Measurements from ENCODE around the gene SELENOO. TPM values are rescaled to one million over a fixed set of nuclear protein-coding genes. Genes with fewer than 3 reads are reported as not detected.
A peak's percentile ranks its signal among the peaks of the same experiment; 100 is the strongest.

Gene SELENOO
- total RNA-seq, 1 donor from 2014 or later = 17.6 TPM

DNA sequence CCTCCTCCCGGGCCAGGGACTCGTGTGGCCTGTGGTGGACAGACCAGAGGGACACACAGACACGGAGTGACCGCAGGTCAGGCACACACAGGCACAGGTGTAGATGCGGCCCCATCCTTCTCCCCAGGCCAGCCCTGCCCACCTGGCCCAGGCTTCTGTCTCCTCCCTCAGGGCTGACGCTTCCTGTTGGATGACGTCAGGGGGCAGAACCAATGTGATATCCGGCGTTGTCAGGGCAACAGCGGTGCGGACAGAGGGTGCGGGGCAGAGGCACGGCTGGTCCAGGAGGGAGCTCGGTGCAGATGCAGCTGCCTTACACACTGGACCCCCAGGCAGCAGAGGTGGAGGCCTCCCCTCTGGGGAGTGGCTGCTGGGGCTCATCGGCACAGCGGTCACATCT is 46.9 kb downstream of the SELENOO start:
- Histone ChIP-seq H3K36me3 (peaks cover 22% of the 10 kb centered on the region), H3K4me3 (no peak overlapping the region), H3K27ac (no peak overlapping the region), H3K9me3 (no peaks in the 10 kb centered on the region), H3K4me1 (peaks cover 31% of the 10 kb centered on the region), H3K27me3 (no peaks in the 10 kb centered on the region)
- intact Hi-C loops (cut with DNase I) = no loop called here
- ATAC-seq (no peak), DNase-seq (no peak)
- TF ChIP-seq, protein P1, sequence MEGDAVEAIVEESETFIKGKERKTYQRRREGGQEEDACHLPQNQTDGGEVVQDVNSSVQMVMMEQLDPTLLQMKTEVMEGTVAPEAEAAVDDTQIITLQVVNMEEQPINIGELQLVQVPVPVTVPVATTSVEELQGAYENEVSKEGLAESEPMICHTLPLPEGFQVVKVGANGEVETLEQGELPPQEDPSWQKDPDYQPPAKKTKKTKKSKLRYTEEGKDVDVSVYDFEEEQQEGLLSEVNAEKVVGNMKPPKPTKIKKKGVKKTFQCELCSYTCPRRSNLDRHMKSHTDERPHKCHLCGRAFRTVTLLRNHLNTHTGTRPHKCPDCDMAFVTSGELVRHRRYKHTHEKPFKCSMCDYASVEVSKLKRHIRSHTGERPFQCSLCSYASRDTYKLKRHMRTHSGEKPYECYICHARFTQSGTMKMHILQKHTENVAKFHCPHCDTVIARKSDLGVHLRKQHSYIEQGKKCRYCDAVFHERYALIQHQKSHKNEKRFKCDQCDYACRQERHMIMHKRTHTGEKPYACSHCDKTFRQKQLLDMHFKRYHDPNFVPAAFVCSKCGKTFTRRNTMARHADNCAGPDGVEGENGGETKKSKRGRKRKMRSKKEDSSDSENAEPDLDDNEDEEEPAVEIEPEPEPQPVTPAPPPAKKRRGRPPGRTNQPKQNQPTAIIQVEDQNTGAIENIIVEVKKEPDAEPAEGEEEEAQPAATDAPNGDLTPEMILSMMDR (IDR thresholded peaks at IDR 0.05) = no peak

DNA sequence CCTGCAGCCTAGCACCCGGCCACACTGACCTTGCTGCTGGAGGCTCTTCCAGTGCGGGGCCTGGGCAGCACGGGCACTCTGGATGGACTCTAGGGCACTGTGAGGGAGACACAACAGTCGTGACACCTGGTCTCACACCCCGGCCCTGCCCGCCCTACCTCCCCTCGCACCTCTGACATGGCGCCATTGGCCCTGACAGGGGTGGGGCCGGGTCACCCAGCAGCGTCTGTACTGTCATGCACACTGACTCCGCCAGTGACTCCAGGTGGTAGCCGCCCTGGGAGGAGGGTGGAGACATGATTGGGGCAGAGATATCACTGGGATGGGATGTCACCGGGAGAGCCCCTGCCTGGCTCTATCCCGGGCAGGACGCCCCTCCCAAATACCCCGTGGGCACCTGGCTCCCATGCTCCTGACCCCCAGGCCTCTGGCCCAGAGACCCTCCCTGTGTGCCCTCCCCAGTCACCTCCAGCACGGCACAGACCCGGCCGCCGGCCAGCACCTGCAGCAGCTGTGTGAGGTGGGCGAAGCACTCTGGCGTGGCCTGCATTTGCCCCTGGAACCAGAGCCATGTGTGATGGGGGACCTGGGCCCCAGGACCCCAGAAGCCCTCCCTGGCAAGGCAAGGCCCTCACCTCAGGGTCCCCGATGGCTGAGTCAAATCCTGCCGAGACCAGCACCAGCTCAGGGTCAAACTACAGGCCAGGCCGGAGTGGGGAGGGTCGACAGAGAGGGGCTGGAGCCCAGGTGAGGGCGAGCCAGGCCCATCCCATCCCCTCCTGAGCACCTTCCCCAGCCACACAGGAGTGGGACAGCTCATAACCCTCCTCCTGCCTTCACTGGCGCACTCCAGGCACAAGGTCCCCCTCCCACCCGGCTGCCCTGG is 47.6 kb downstream of the SELENOO start:
- Histone ChIP-seq H3K27ac (no peak overlapping the region), H3K36me3 (peaks cover 22% of the 10 kb centered on the region), H3K27me3 (no peaks in the 10 kb centered on the region), H3K4me3 (no peak overlapping the region), H3K9me3 (no peaks in the 10 kb centered on the region), H3K4me1 (peaks cover 25% of the 10 kb centered on the region)
- ATAC-seq (no peak), DNase-seq (no peak)
- intact Hi-C loops (cut with DNase I) = no loop called here
- TF ChIP-seq, protein P1 (IDR thresholded peaks at IDR 0.05) = no peak

DNA sequence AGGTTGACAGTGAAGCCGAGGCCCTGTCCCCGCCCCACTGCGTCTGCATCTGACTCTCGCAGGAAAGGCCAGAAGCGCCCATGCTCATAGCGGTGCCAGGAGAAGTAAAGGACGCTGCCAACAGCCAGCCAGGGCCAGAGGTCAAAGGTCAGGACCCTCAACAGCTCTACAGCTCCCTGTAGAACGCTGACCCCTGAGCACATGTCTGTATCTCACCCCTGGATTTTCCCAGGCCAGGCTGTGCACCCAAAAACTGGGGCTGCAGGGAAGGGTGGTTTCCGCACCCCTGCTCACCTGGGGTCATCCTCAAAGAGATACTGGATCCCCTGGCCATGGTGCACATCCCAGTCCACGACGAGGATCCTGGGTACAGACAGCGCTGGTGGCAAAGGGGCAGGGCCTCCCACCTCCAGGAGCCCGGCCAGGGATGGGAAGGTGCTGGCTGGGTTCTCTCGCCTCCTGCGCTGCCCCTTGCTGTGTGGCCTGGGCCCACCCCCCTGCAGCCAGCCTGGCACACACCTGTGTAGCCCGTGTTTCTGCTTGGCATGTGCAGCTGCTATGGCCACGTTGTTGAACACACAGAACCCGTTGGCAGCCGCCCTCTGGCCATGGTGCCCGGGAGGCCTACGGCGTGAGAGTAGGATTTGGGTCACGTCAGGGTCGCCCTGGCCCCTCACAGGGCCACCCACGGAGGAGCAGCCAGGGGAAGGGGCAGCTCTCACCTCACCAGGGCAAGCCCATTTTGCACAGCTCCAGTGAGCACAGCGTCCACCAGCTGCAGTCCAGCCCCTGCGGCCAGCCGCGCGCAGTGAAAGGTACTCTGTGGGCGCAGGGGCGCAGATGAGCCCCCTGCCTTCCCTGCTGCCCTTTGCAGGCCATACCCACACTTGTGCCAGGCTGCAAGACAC is 48.8 kb downstream of the SELENOO start:
- Histone ChIP-seq H3K4me1 (peaks cover 21% of the 10 kb centered on the region), H3K27ac (no peak overlapping the region), H3K36me3 (peaks cover 22% of the 10 kb centered on the region), H3K27me3 (no peaks in the 10 kb centered on the region), H3K9me3 (no peaks in the 10 kb centered on the region), H3K4me3 (peak overlapping the region; percentile 89)
- intact Hi-C loops (cut with DNase I) = no loop called here
- TF ChIP-seq, protein P1 (IDR thresholded peaks at IDR 0.05) = no peak
- ATAC-seq (no peak), DNase-seq (no peak)

DNA sequence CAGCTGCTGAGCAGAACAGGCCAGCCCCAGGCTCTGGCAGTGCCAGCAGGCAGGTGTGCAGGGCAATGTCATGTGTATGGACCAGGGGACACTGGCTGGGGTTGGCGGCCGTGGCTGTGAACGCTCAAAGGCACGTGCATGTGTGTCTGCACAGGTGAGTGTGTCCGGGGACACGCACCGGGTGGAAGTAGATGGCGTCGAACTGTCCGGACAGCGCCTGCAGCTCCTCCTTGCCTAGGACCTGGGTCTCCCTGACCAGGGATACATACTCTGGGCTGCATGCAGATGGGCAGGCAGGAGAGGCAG is 49.4 kb downstream of the SELENOO start:
- H3K4me3 ChIP-seq = peak overlapping the region; percentile 89
- intact Hi-C loops (cut with DNase I) = no loop called here
- DNase-seq (no peak), ATAC-seq (no peak)
- H3K27me3 ChIP-seq = no peaks in the 10 kb centered on the region
- H3K27ac ChIP-seq = peak overlapping the region; percentile 80
- peaks cover 21% of the 10 kb centered on the region for H3K4me1 ChIP-seq
- TF ChIP-seq, protein P1 (IDR thresholded peaks at IDR 0.05) = no peak
- H3K9me3 ChIP-seq = no peaks in the 10 kb centered on the region
- peaks cover 22% of the 10 kb centered on the region for H3K36me3 ChIP-seq

DNA sequence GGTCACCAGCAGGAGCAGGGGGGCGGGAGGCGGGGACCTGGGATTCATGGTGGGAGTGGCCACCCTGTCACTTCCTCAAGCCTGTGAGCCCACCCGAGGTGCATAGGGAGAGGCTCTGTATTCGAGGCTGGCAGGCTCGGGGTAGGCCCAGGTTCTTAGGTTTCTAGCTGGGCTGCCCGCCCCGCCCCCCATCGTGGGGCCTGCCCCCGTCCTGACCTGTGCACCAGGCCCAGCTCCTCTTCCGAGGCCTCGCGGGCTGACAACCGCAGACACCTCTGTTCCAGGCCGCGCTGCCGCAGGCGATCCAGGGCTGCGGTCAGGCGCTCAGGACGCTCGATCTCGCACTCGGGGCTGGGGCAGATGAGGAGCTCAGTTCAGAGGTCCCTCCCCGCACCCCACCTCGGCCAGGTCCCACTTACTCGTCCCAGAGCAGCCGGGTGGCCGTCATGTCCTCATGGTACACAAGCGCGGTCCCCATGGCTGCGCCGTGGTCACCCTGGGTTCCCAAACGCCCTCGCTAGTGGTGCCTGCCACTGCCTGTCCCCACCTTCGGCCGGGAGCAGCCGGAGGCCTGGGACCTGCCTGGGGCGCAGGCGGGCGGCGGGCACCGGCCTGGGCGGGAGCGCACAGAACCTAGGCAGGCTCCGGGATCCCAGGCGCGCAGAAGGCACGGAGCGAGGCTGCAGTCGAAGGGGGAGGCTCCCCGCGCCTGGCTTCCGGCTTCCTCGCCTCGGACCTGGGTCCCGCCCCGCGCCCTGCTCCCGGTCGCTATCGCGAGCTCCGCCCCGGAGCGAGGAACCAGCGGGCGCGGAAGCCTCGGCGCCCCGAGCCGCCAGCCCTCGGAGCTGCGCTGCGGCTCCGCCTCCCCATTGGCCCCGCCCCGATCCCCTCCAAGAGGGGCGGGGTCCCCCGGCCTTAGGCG is 50.0 kb downstream of the SELENOO start, which contains the start of gene HDAC10:
Gene HDAC10 (minus strand): TSS at position 711 of the 922 bp plus-strand sequence. CDS start 233 bp downstream, at position 478.
- peaks cover 16% of the 10 kb centered on the region for H3K4me1 ChIP-seq

More for the DNA sequence above, 50.0 kb downstream of the SELENOO start, which contains the start of gene HDAC10:
- DNase-seq (peak; percentile 94), ATAC-seq (peak; percentile 86)
- Histone ChIP-seq H3K36me3 (peaks cover 21% of the 10 kb centered on the region), H3K4me3 (peak within 1 kb of the TSS; percentile 89), H3K9me3 (no peaks in the 10 kb centered on the region), H3K27me3 (no peaks in the 10 kb centered on the region), H3K27ac (peak within 1 kb of the TSS; percentile 80)
- intact Hi-C loops (cut with DNase I) = no loop called here
- TF ChIP-seq, protein P1 (IDR thresholded peaks at IDR 0.05) = no peak

Data from upper lobe of right lung (tissue), 1 donor.